A673 (cell line): ENCODE measurements around the gene MCUB. TPM values are rescaled to one million over a fixed set of nuclear protein-coding genes. Genes with fewer than 3 reads are reported as not detected.
A peak's percentile ranks its signal among the peaks of the same experiment; 100 is the strongest.

ENCODE experiments used
- BruUV-seq: library from RNA; stranded (reverse); fragments of 400-500 nt; replicated peaks from 2 replicates; lab custom pipeline; 2021; lab: Mats Ljungman, UMichigan
- CTCF ChIA-PET: fragments of 300-600 bp; sonication (Branson Sonifier 250); formaldehyde crosslinking; loops from one replicate; lab custom pipeline; 2022; ENCODE audit warnings: antibody characterized with exemption; lab: Charles Lee
- POLR2A ChIA-PET: fragments of 300-600 bp; sonication (Branson Sonifier 250); formaldehyde crosslinking; loops from one replicate; lab custom pipeline; 2022; ENCODE audit warnings: antibody characterized with exemption; ENCODE audit not compliant: low non-redundant PET; lab: Charles Lee
- DNase-seq: peaks from one replicate; pipeline ENCODE4 v3.0.0-alpha.2; 2015; ENCODE audit warnings: low spot score
- H3K27ac ChIP-seq: fragments of 200-600 bp; sonication (generic); 2 replicates; pipeline ENCODE4 v1.5.1; 2016; ENCODE audit warnings: mixed run types, low read depth, mild to moderate bottlenecking, mixed read lengths, antibody characterized with exemption, low read length; ENCODE audit not compliant: poor library complexity, severe bottlenecking
- H3K27me3 ChIP-seq: fragments of 200-600 bp; sonication (generic); replicated peaks from 2 replicates; pipeline ENCODE4 v1.6.1; 2017; ENCODE audit warnings: mixed run types, low read depth, mild to moderate bottlenecking, mixed read lengths, antibody characterized with exemption, low read length; ENCODE audit not compliant: insufficient read depth, poor library complexity
- H3K36me3 ChIP-seq: fragments of 200-600 bp; sonication (generic); 2 replicates; pipeline ENCODE4 v1.6.1; 2016; ENCODE audit warnings: mixed run types, mild to moderate bottlenecking, mixed read lengths, antibody characterized with exemption, low read length; ENCODE audit not compliant: insufficient read depth, poor library complexity, severe bottlenecking
- H3K4me1 ChIP-seq: fragments of 200-600 bp; sonication (generic); 2 replicates; pipeline ENCODE4 v1.6.1; 2017; ENCODE audit warnings: mixed run types, mild to moderate bottlenecking, mixed read lengths, antibody characterized with exemption, low read length; ENCODE audit not compliant: insufficient read depth, poor library complexity, severe bottlenecking
- H3K4me3 ChIP-seq: fragments of 200-600 bp; sonication (generic); 2 replicates; pipeline ENCODE4 v1.5.1; 2016; ENCODE audit warnings: low read depth, mixed run types, mild to moderate bottlenecking, mixed read lengths, low read length; ENCODE audit not compliant: poor library complexity, severe bottlenecking
- H3K9me3 ChIP-seq: fragments of 200-600 bp; sonication (generic); 2 replicates; pipeline ENCODE4 v1.6.1; 2016; ENCODE audit warnings: mixed run types, low read depth, mild to moderate bottlenecking, mixed read lengths, antibody characterized with exemption, low read length; ENCODE audit not compliant: poor library complexity, severe bottlenecking
- CTCF ChIP-seq: fragments of 300-800, 200-600 bp; sonication (generic); conservative IDR thresholded peaks from 2 replicates; pipeline ENCODE4 v1.5.1; 2017; ENCODE audit warnings: low read depth, mild to moderate bottlenecking, antibody characterized with exemption, low read length, moderate library complexity, mixed read lengths
- EZH2 ChIP-seq: fragments of 200-600 bp; sonication (generic); IDR thresholded peaks from 2 replicates; pipeline ENCODE4 v1.6.1; 2017; ENCODE audit warnings: borderline replicate concordance, low read depth, mild to moderate bottlenecking, mixed read lengths, antibody characterized with exemption, low read length; ENCODE audit not compliant: poor library complexity, severe bottlenecking
- intact Hi-C: fragments of 100-400 bp; cut with micrococcal nuclease; formaldehyde crosslinking; loops from one replicate; pipeline ENCODE4 v1.10.0; 2022; ENCODE audit not compliant: unreplicated experiment
- total RNA-seq: library from RNA; stranded (reverse); gene quantifications from 2 replicates; pipeline ENCODE4 v1.2.3, GENCODE V29; 2021

The MCUB gene
- total RNA-seq, 1 experiment from 2014 or later, result 30.0 TPM

GRCh38 chr4:109572154-109572553 is 12.1 kb downstream of the MCUB start:
- H3K9me3 ChIP-seq, result no peaks in the 10 kb centered on the region
- TF ChIP-seq CTCF, result no peak
- TF ChIP-seq EZH2, result no peak
- H3K27me3 ChIP-seq, result no peaks in the 10 kb centered on the region
- BruUV-seq, result no TSS peak
- DNase-seq, result no peak
- ChIA-PET CTCF (no interaction called here), POLR2A (no interaction called here)
- intact Hi-C loops, result loop anchor here (5.0 kb wide), 2 partner anchors 140 to 230 kb away; partner anchors contain the start of genes CFI and SEC24B
- H3K36me3 ChIP-seq, result no peaks in the 10 kb centered on the region
- no peak overlapping the region for H3K4me3 ChIP-seq
- peaks cover 25% of the 10 kb centered on the region for H3K4me1 ChIP-seq
- no peak overlapping the region for H3K27ac ChIP-seq

- TF ChIP-seq CTCF (peak; percentile 39; the same call in 1 of the 2 replicates), EZH2 (no peak)
- H3K36me3 ChIP-seq, result no peaks in the 10 kb centered on the region
- ChIA-PET POLR2A (interaction anchor here (0.7 kb wide), 1 partner anchor 159 kb away, joined by 3 read pairs; no protein-coding TSS in a partner anchor), CTCF (no interaction called here)
- no peak overlapping the region for H3K27ac ChIP-seq
- no peaks in the 10 kb centered on the region for H3K27me3 ChIP-seq
- H3K4me1 ChIP-seq, result peaks cover 27% of the 10 kb centered on the region
- no TSS peak for BruUV-seq
- peak; percentile 57 for DNase-seq
- H3K9me3 ChIP-seq, result no peaks in the 10 kb centered on the region
- intact Hi-C loops, result loop anchor here (5.0 kb wide), 2 partner anchors 142 to 228 kb away; partner anchors contain the start of genes CFI and SEC24B
- no peak overlapping the region for H3K4me3 ChIP-seq
Observed at GRCh38 chr4:109574443-109574850, 14.4 kb downstream of the MCUB start.

- no peaks in the 10 kb centered on the region for H3K36me3 ChIP-seq
- no peak for DNase-seq
- POLR2A ChIA-PET, result no interaction called here
- H3K27ac ChIP-seq, result peak overlapping the region; percentile 70
- peaks cover 27% of the 10 kb centered on the region for H3K4me1 ChIP-seq
- no peaks in the 10 kb centered on the region for H3K9me3 ChIP-seq
- intact Hi-C loops, result loop anchor here (5.0 kb wide), 2 partner anchors 143 to 227 kb away; partner anchors contain the start of genes CFI and SEC24B
- CTCF ChIA-PET, result interaction anchor here (0.8 kb wide), 1 partner anchor 14 kb away, joined by 3 read pairs; no protein-coding TSS in a partner anchor
- H3K4me3 ChIP-seq, result no peak overlapping the region
- TF ChIP-seq CTCF (no peak), EZH2 (no peak)
- BruUV-seq, result no TSS peak
- H3K27me3 ChIP-seq, result no peaks in the 10 kb centered on the region
Observed at GRCh38 chr4:109574931-109575804, 15.1 kb downstream of the MCUB start.
